Left lung (tissue), 10 donors: ENCODE data around the gene TWIST2. TPM values are rescaled to one million over a fixed set of nuclear protein-coding genes. Genes with fewer than 3 reads are reported as not detected.

Experiments used
- ATAC-seq: fragments of 200-7000 bp; cut with Tn5 transposase; one replicate; pipeline ENCODE4 v1.9.1; 2020; ENCODE audit warnings: moderate library complexity
- DNase-seq, 4 donors: peaks; one replicate each; pipeline ENCODE4 v3.0.0-alpha.2; 2013 to 2020
- H3K27ac ChIP-seq, 2 donors: fragments of 200-600 bp; sonication (generic) in 1 of 2; one replicate each; pipeline versions ENCODE4 v1.5.0 to v1.8.0; 2020 to 2021
- H3K27me3 ChIP-seq, 2 donors: fragments of 200-600 bp; sonication (generic) in 1 of 2; one replicate each; pipeline versions ENCODE4 v1.5.0 to v1.8.0; 2020 to 2021
- H3K36me3 ChIP-seq, 2 donors: fragments of 200-600 bp; sonication (generic) in 1 of 2; one replicate each; pipeline versions ENCODE4 v1.5.0 to v1.8.0; 2020 to 2021
- H3K4me1 ChIP-seq, 2 donors: fragments of 200-600 bp; one replicate each; pipeline ENCODE4 v1.8.0; 2021
- H3K4me3 ChIP-seq, 2 donors: fragments of 200-600 bp; sonication (generic) in 1 of 2; one replicate each; pipeline versions ENCODE4 v1.5.0 to v1.8.0; 2020 to 2021; ENCODE audit warnings: mild to moderate bottlenecking in 1 of 2
- H3K9me3 ChIP-seq, 2 donors: fragments of 200-600 bp; sonication (generic) in 1 of 2; one replicate each; pipeline versions ENCODE4 v1.5.0 to v1.8.0; 2020 to 2021
- CTCF ChIP-seq, 2 donors: fragments of 200-600 bp; sonication (generic) in 1 of 2; IDR thresholded peaks; one replicate each; pipeline versions ENCODE4 v1.5.0 to v1.8.0; 2021; ENCODE audit warnings: antibody characterized with exemption in 2 of 2
- intact Hi-C, 2 donors: fragments of 100-400 bp; cut with DNase I; formaldehyde crosslinking; loops; one replicate each; pipeline versions ENCODE4 v1.11.2 to v1.14.2; 2022
- polyA plus RNA-seq, 6 donors: library from polyadenylated mRNA; unstranded; fragments of 120-200 nt; gene quantifications; one replicate each; pipeline ENCODE4 v1.2.1, GENCODE V29; 2013; ENCODE audit not compliant: insufficient read length in 6 of 6
- total RNA-seq, 2 donors: library from RNA; stranded (reverse); fragmentation: NEBNext Ultra II Directional; extraction: Animal tissue kit (Norgen Biotek cat#: 25700); gene quantifications; one replicate each; pipeline ENCODE4 v1.2.1, GENCODE V29; 2021
- donor health status: DM: no; HTN: yes; CAD: no.
- donor health status: DM: no; HTN: no; CAD: no.

The TWIST2 gene
- total and polyA plus RNA-seq, 8 donors: 4.0 to 12.8 (median 5.3) TPM

GRCh38 chr2:238921681-238922319 is 73.9 kb downstream of the TWIST2 start:
- no peak for TF ChIP-seq CTCF (IDR thresholded peaks at IDR 0.05)
- Histone ChIP-seq H3K27ac (no peak overlapping the region), H3K4me3 (no peak overlapping the region), H3K9me3 (no peaks in the 10 kb centered on the region), H3K27me3 (peaks cover 0 to 23% of the 10 kb centered on the region in 2 donors), H3K36me3 (no peaks in the 10 kb centered on the region), H3K4me1 (no peaks in the 10 kb centered on the region)
- intact Hi-C loops: no loop called here
- ATAC-seq (no peak), DNase-seq (peak in 1 of 4 donors; percentile 15)

- peaks cover 0 to 27% of the 10 kb centered on the region in 2 donors for H3K27me3 ChIP-seq
- H3K27ac ChIP-seq: no peak overlapping the region
- H3K4me3 ChIP-seq: no peak overlapping the region
- no peaks in the 10 kb centered on the region for H3K4me1 ChIP-seq
- DNase-seq: peak in 1 of 4 donors; percentile 22
- no peaks in the 10 kb centered on the region for H3K36me3 ChIP-seq
- TF ChIP-seq CTCF (IDR thresholded peaks at IDR 0.05): no peak
- no peak for ATAC-seq
- intact Hi-C loops: no loop called here
- no peaks in the 10 kb centered on the region for H3K9me3 ChIP-seq
Observed at GRCh38 chr2:238922435-238922834, 74.5 kb downstream of the TWIST2 start.

- no peak for TF ChIP-seq CTCF (IDR thresholded peaks at IDR 0.05)
- Histone ChIP-seq H3K9me3 (no peaks in the 10 kb centered on the region), H3K27me3 (peaks cover 0 to 29% of the 10 kb centered on the region in 2 donors), H3K36me3 (no peaks in the 10 kb centered on the region), H3K4me1 (no peaks in the 10 kb centered on the region), H3K27ac (no peak overlapping the region), H3K4me3 (no peak overlapping the region)
- intact Hi-C loops: no loop called here
- DNase-seq (peak in 1 of 4 donors; percentile 17), ATAC-seq (no peak)
Observed at GRCh38 chr2:238924032-238924431, 76.1 kb downstream of the TWIST2 start.

GRCh38 chr2:238924796-238925195 is 76.9 kb downstream of the TWIST2 start:
- no peak overlapping the region for H3K4me3 ChIP-seq
- H3K27me3 ChIP-seq: peaks cover 0 to 29% of the 10 kb centered on the region in 2 donors
- TF ChIP-seq CTCF (IDR thresholded peaks at IDR 0.05): no peak
- ATAC-seq: no peak
- no peaks in the 10 kb centered on the region for H3K36me3 ChIP-seq
- no peaks in the 10 kb centered on the region for H3K9me3 ChIP-seq
- no peaks in the 10 kb centered on the region for H3K4me1 ChIP-seq
- intact Hi-C loops: no loop called here
- no peak overlapping the region for H3K27ac ChIP-seq
- DNase-seq: peak in 1 of 4 donors; percentile 10

GRCh38 chr2:238925281-238925680 is 77.4 kb downstream of the TWIST2 start:
- H3K9me3 ChIP-seq: no peaks in the 10 kb centered on the region
- H3K27ac ChIP-seq: no peak overlapping the region
- no peak for TF ChIP-seq CTCF (IDR thresholded peaks at IDR 0.05)
- H3K36me3 ChIP-seq: no peaks in the 10 kb centered on the region
- H3K4me3 ChIP-seq: no peak overlapping the region
- H3K4me1 ChIP-seq: no peaks in the 10 kb centered on the region
- intact Hi-C loops: no loop called here
- peaks cover 0 to 29% of the 10 kb centered on the region in 2 donors for H3K27me3 ChIP-seq
- DNase-seq: peak in 1 of 4 donors; percentile 24
- no peak for ATAC-seq
